Measurements from ENCODE around the gene ANO2.

Gene ANO2

GRCh38 chr12:5520037-5520436, 425.0 kb downstream of the ANO2 start (continued):
- no peak for TF ChIP-seq CREB5 (CRISPR knock-in tag; IDR thresholded peaks at IDR 0.05; ENCODE audit: low read depth)
- no peak for TF ChIP-seq ZNF565 (CRISPR knock-in tag; conservative IDR thresholded peaks at IDR 0.05; ENCODE audit: low read depth)
- TF ChIP-seq ZFP3 (CRISPR knock-in tag; IDR thresholded peaks at IDR 0.05): no peak

GRCh38 chr12:5518584-5519365, 426.3 kb downstream of the ANO2 start:
- TF ChIP-seq BACH2 (CRISPR knock-in tag; IDR thresholded peaks at IDR 0.05; ENCODE audit: borderline replicate concordance) (no peak), ZNF565 (CRISPR knock-in tag; conservative IDR thresholded peaks at IDR 0.05; ENCODE audit: low read depth) (no peak), TSHZ2 (CRISPR knock-in tag; IDR thresholded peaks at IDR 0.05) (no peak), GLIS3 (CRISPR knock-in tag; IDR thresholded peaks at IDR 0.05) (no peak), OSR1 (CRISPR knock-in tag; IDR thresholded peaks at IDR 0.05) (no peak), SNAI2 (CRISPR knock-in tag; IDR thresholded peaks at IDR 0.05) (no peak), ESRRG (CRISPR knock-in tag; IDR thresholded peaks at IDR 0.05) (no peak), ZC3H10 (CRISPR knock-in tag; IDR thresholded peaks at IDR 0.05) (no peak), POU6F1 (CRISPR knock-in tag; IDR thresholded peaks at IDR 0.05; ENCODE audit: borderline replicate concordance, low read depth) (no peak), CREB5 (CRISPR knock-in tag; IDR thresholded peaks at IDR 0.05; ENCODE audit: low read depth) (no peak), CSRNP3 (CRISPR knock-in tag; IDR thresholded peaks at IDR 0.05) (no peak), TOX (CRISPR knock-in tag; IDR thresholded peaks at IDR 0.05; ENCODE audit: borderline replicate concordance) (no peak), TCF4 (CRISPR knock-in tag; IDR thresholded peaks at IDR 0.05; ENCODE audit: borderline replicate concordance) (no peak), ARNTL (CRISPR knock-in tag; IDR thresholded peaks at IDR 0.05; ENCODE audit: borderline replicate concordance, low read depth) (no peak), PATZ1 (CRISPR knock-in tag; IDR thresholded peaks at IDR 0.05; ENCODE audit: borderline replicate concordance) (no peak), PPARA (CRISPR knock-in tag; IDR thresholded peaks at IDR 0.05; ENCODE audit: borderline replicate concordance) (no peak), RARB (CRISPR knock-in tag; IDR thresholded peaks at IDR 0.05) (no peak), ZFP3 (CRISPR knock-in tag; IDR thresholded peaks at IDR 0.05) (no peak), ISL1 (CRISPR knock-in tag; IDR thresholded peaks at IDR 0.05) (no peak)
- ATAC-seq: no peak

Data from SK-N-SH treated with all-trans-retinoic acid at 6 μM for 48 hours (cell line).